Gastrocnemius medialis (tissue), 4 donors: Measurements from ENCODE around the gene SMIM45. TPM values are rescaled to one million over a fixed set of nuclear protein-coding genes. Genes with fewer than 3 reads are reported as not detected.

Source experiments
- ATAC-seq, 2 donors: fragments of 150-250 bp; one replicate each; pipeline ENCODE4 v1.9.1; 2016
- DNase-seq, 2 donors: peaks; one replicate each; pipeline ENCODE4 v3.0.0-alpha.2; 2019
- H3K27ac ChIP-seq, 4 donors: fragments of 200-600 bp; sonication (generic); 1 replicate in 1 of 4; 2 replicates in 3 of 4; pipeline ENCODE4 v1.5.1; 2016 to 2018; ENCODE audit warnings: mild to moderate bottlenecking in 2 of 4, moderate library complexity in 1 of 4
- H3K27me3 ChIP-seq, 3 donors: fragments of 200-600 bp; sonication (generic) in 2 of 3; 1 replicate in 1 of 3; 2 replicates in 2 of 3; pipeline versions ENCODE4 v1.5.1 to v1.6.0; 2016 to 2019; ENCODE audit warnings: mild to moderate bottlenecking in 1 of 3, moderate library complexity in 1 of 3
- H3K36me3 ChIP-seq, 2 donors: fragments of 200-600 bp; sonication (generic) in 1 of 2; one replicate each; pipeline ENCODE4 v1.5.1; 2017 to 2018
- H3K4me1 ChIP-seq, 2 donors: fragments of 200-600 bp; sonication (generic) in 1 of 2; one replicate each; pipeline ENCODE4 v1.5.1; 2016 to 2017; ENCODE audit warnings: mild to moderate bottlenecking in 2 of 2
- H3K4me3 ChIP-seq, 4 donors: fragments of 200-600 bp; sonication (generic) in 3 of 4; 1 replicate in 1 of 4; 2 replicates in 3 of 4; pipeline ENCODE4 v1.5.1; 2016 to 2019; ENCODE audit warnings: mild to moderate bottlenecking in 2 of 4
- H3K9me3 ChIP-seq, 3 donors: fragments of 200-600 bp; sonication (generic) in 2 of 3; 1 replicate in 1 of 3; 2 replicates in 2 of 3; pipeline ENCODE4 v1.5.1; 2016 to 2019
- CTCF ChIP-seq, 5 experiments: fragments of 450-650 bp in 3 of 5; fragments of 200-600 bp in 2 of 5; sonication (generic) in 2 of 5; IDR thresholded peaks in 4 of 5; conservative IDR thresholded peaks in 1 of 5; 1 replicate in 4 of 5; 2 replicates in 1 of 5; pipeline ENCODE4 v1.5.1; 2016 to 2019; ENCODE audit warnings: antibody characterized with exemption in 5 of 5, mild to moderate bottlenecking in 3 of 5, moderate library complexity in 3 of 5
- POLR2A ChIP-seq, 2 donors: fragments of 450-650 bp; IDR thresholded peaks; one replicate each; pipeline ENCODE4 v1.6.1; 2017; ENCODE audit warnings: antibody characterized with exemption in 2 of 2, mild to moderate bottlenecking in 2 of 2, moderate library complexity in 2 of 2
- in situ Hi-C, 4 donors: fragments of 200-750 bp; cut with MboI; loops; one replicate each; pipeline versions ENCODE4 v1.15.0 to v1.8.0; 2017; ENCODE audit warnings: low sequenced_read_pairs in 4 of 4
- intact Hi-C: fragments of 100-400 bp; cut with DNase I; formaldehyde crosslinking; loops from one replicate; pipeline ENCODE4 v1.15.1; 2023; ENCODE audit warnings: low total_unique reads
- total RNA-seq, 4 donors: library from RNA; depleted of rRNA; stranded (reverse); fragments of >200 nt; gene quantifications; one replicate each; pipeline versions ENCODE4 v1.1.0 to v1.2.3, GENCODE V29; 2016

The SMIM45 gene

GRCh38 chr22:42001706-42002105, 49.8 kb downstream of the SMIM45 start:
- TF ChIP-seq POLR2A (IDR thresholded peaks at IDR 0.05) (no peak), CTCF (IDR thresholded peaks at IDR 0.05 in 4 of 5, conservative IDR thresholded peaks at IDR 0.05 in 1 of 5) (no peak)
- H3K36me3 ChIP-seq, result no peaks in the 10 kb centered on the region
- intact Hi-C loops, result no loop called here

GRCh38 chr22:42007922-42008321, 56.0 kb downstream of the SMIM45 start:
- no peak overlapping the region for H3K4me3 ChIP-seq
- TF ChIP-seq POLR2A (IDR thresholded peaks at IDR 0.05), result no peak
- TF ChIP-seq CTCF (IDR thresholded peaks at IDR 0.05 in 4 of 5, conservative IDR thresholded peaks at IDR 0.05 in 1 of 5), result no peak
- intact Hi-C loops, result no loop called here
- no peaks in the 10 kb centered on the region for H3K4me1 ChIP-seq
- ATAC-seq, result no peak
- H3K27me3 ChIP-seq, result peaks cover 0 to 8% (median 0%) of the 10 kb centered on the region in 3 donors
- H3K9me3 ChIP-seq, result peaks cover 0 to 18% (median 3%) of the 10 kb centered on the region in 3 donors
- in situ Hi-C loops, result no loop called here
- H3K36me3 ChIP-seq, result no peaks in the 10 kb centered on the region
- H3K27ac ChIP-seq, result no peak overlapping the region
- DNase-seq, result no peak

More at GRCh38 chr22:42001706-42002105, 49.8 kb downstream of the SMIM45 start:
- Histone ChIP-seq H3K27me3 (peaks cover 0 to 6% (median 5%) of the 10 kb centered on the region in 3 donors), H3K9me3 (no peaks in the 10 kb centered on the region), H3K4me1 (no peaks in the 10 kb centered on the region), H3K4me3 (no peak overlapping the region), H3K27ac (no peak overlapping the region)
- ATAC-seq (no peak), DNase-seq (no peak)
- in situ Hi-C loops, result no loop called here

Other genes starting within 250 kb of the SMIM45 start
- gene CCDC134, start 151.5 kb upstream of the SMIM45 start, total RNA-seq, result 1 to 10 TPM; 3.3 to 7.7 (median 6.0) TPM
- gene SREBF2, start 119.0 kb upstream of the SMIM45 start, total RNA-seq, result 10 to 100 TPM; 25.1 to 40.9 (median 36.1) TPM
- not detected for gene SHISA8, start 37.1 kb upstream of the SMIM45 start, total RNA-seq
- gene TNFRSF13C, start 25.3 kb upstream of the SMIM45 start, total RNA-seq, result not detected
- gene CENPM, start 5.0 kb upstream of the SMIM45 start, total RNA-seq, result 1 to 10 TPM in 2 of 4 donors, not detected in 2; 1.5 to 5.1 TPM
- under 1 TPM in 1 of 4 donors, not detected in 3; 0.18 TPM for gene SEPTIN3, start 17.3 kb downstream of the SMIM45 start, total RNA-seq
- under 1 TPM in 3 of 4 donors, not detected in 1; 0.27 to 0.59 (median 0.31) TPM for gene WBP2NL, start 46.6 kb downstream of the SMIM45 start, total RNA-seq
- gene NAGA, start 118.7 kb downstream of the SMIM45 start, total RNA-seq, result 10 to 100 TPM in 3 of 4 donors, 1 to 10 TPM in 1; 8.7 to 14.1 (median 11.9) TPM
- gene PHETA2, start 122.1 kb downstream of the SMIM45 start, total RNA-seq, result 1 to 10 TPM; 1.8 to 3.1 (median 2.1) TPM
- 10 to 100 TPM in 1 of 4 donors, 1 to 10 TPM in 3; 7.9 to 14.6 (median 9.8) TPM for gene SMDT1, start 127.5 kb downstream of the SMIM45 start, total RNA-seq
- 100 to 1,000 TPM; 117 to 139 (median 125) TPM for gene NDUFA6, start 138.6 kb downstream of the SMIM45 start, total RNA-seq
- under 1 TPM in 2 of 4 donors, not detected in 2; 0.15 to 0.24 TPM for gene CYP2D6, start 178.7 kb downstream of the SMIM45 start, total RNA-seq